Gastroesophageal sphincter (tissue), 4 donors: ENCODE data around the gene P2RX7. TPM values are rescaled to one million over a fixed set of nuclear protein-coding genes. Genes with fewer than 3 reads are reported as not detected.

Experiments
- ATAC-seq: fragments of 150-250 bp; one replicate; pipeline ENCODE4 v1.9.1; 2016; ENCODE audit warnings: mild to moderate bottlenecking, moderate library complexity
- H3K27ac ChIP-seq, 4 donors: fragments of 200-600 bp; sonication (generic) in 3 of 4; 1 replicate in 3 of 4; 2 replicates in 1 of 4; pipeline ENCODE4 v1.5.1; 2016 to 2019
- H3K27me3 ChIP-seq: fragments of 200-600 bp; sonication (generic); one replicate; pipeline ENCODE4 v1.5.1; 2019
- H3K36me3 ChIP-seq, 2 donors: fragments of 200-600 bp; sonication (generic); one replicate each; pipeline ENCODE4 v1.5.1; 2019; ENCODE audit warnings: control low read depth in 1 of 2
- H3K4me1 ChIP-seq, 3 donors: fragments of 200-600 bp; sonication (generic); 1 replicate in 2 of 3; 2 replicates in 1 of 3; pipeline ENCODE4 v1.5.1; 2016 to 2019; ENCODE audit warnings: control low read depth in 2 of 3
- H3K4me3 ChIP-seq, 2 donors: fragments of 200-600 bp; sonication (generic); one replicate each; pipeline ENCODE4 v1.5.1; 2019; ENCODE audit warnings: mild to moderate bottlenecking in 1 of 2, moderate library complexity in 1 of 2
- H3K9me3 ChIP-seq, 3 donors: fragments of 200-600 bp; sonication (generic); one replicate each; pipeline ENCODE4 v1.5.1; 2017 to 2019; ENCODE audit warnings: control low read depth in 2 of 3
- CTCF ChIP-seq, 4 experiments: fragments of 200-600 bp in 2 of 4; fragments of 450-650 bp in 2 of 4; sonication (generic) in 1 of 4; IDR thresholded peaks; one replicate each; pipeline ENCODE4 v1.5.1; 2017 to 2019; ENCODE audit warnings: antibody characterized with exemption in 4 of 4, mild to moderate bottlenecking in 2 of 4, moderate library complexity in 2 of 4
- EP300 ChIP-seq: sonication (generic); formaldehyde crosslinking; IDR thresholded peaks from one replicate; pipeline ENCODE4 v1.6.1; 2017; ENCODE audit warnings: antibody characterized with exemption, mild to moderate bottlenecking
- POLR2A ChIP-seq, 2 donors: fragments of 450-650 bp; IDR thresholded peaks; one replicate each; pipeline ENCODE4 v1.6.1; 2017; ENCODE audit warnings: antibody characterized with exemption in 2 of 2, mild to moderate bottlenecking in 2 of 2, moderate library complexity in 1 of 2
- POLR2AphosphoS5 ChIP-seq: sonication (generic); formaldehyde crosslinking; IDR thresholded peaks from one replicate; pipeline ENCODE4 v1.6.1; 2017; ENCODE audit warnings: antibody characterized with exemption
- WGBS, 2 donors: methylation state at CpG; one replicate each; pipeline ENCODE4 v1.1.5; 2018; ENCODE audit warnings: low coverage in 1 of 2; 5-methylcytosine and 5-hydroxymethylcytosine counted together
- total RNA-seq, 4 donors: library from RNA; depleted of rRNA; stranded (reverse); fragments of >200 nt; gene quantifications; one replicate each; pipeline ENCODE4 v1.1.0, GENCODE V29; 2016

Gene P2RX7
- total RNA-seq, 4 donors from 2014 or later: 2.0 to 3.3 (median 3.0) TPM

GRCh38 chr12:121096199-121096798 lies 36.4 kb upstream of the P2RX7 start:
- Histone ChIP-seq H3K4me3 (peak overlapping the region in 1 of 2 donors; percentile 39), H3K9me3 (peaks cover 0 to 11% (median 0%) of the 10 kb centered on the region in 3 donors), H3K27ac (no peak overlapping the region), H3K27me3 (peaks cover 26% of the 10 kb centered on the region), H3K36me3 (no peaks in the 10 kb centered on the region), H3K4me1 (peaks cover 0 to 13% (median 4%) of the 10 kb centered on the region in 3 donors)
- no peak for TF ChIP-seq EP300
- no peak for TF ChIP-seq POLR2AphosphoS5
- TF ChIP-seq CTCF (IDR thresholded peaks at IDR 0.05): no peak
- TF ChIP-seq POLR2A (IDR thresholded peaks at IDR 0.05): no peak
- WGBS, 2 donors: 39 to 46% methylated on average over 6 to 8 of the region's 11 CpGs
- peak; percentile 3 for ATAC-seq

GRCh38 chr12:121099779-121100178 lies 32.9 kb upstream of the P2RX7 start:
- no peak for ATAC-seq
- TF ChIP-seq EP300 (no peak), POLR2A (IDR thresholded peaks at IDR 0.05) (no peak), CTCF (IDR thresholded peaks at IDR 0.05) (no peak), POLR2AphosphoS5 (no peak)
- H3K4me3 ChIP-seq: no peak overlapping the region

GRCh38 chr12:121102307-121102706 lies 30.4 kb upstream of the P2RX7 start:
- no peaks in the 10 kb centered on the region for H3K36me3 ChIP-seq
- WGBS, 2 donors: 18 to 33% methylated on average over 1 of the region's 1 CpG
- no peak overlapping the region for H3K27ac ChIP-seq
- TF ChIP-seq EP300: no peak
- TF ChIP-seq POLR2AphosphoS5: no peak
- TF ChIP-seq POLR2A (IDR thresholded peaks at IDR 0.05): no peak
- TF ChIP-seq CTCF (IDR thresholded peaks at IDR 0.05): no peak
- peaks cover 0 to 11% (median 0%) of the 10 kb centered on the region in 3 donors for H3K9me3 ChIP-seq
- H3K4me3 ChIP-seq: no peak overlapping the region
- no peak for ATAC-seq
- H3K4me1 ChIP-seq: no peaks in the 10 kb centered on the region
- no peaks in the 10 kb centered on the region for H3K27me3 ChIP-seq

More at GRCh38 chr12:121099779-121100178, 32.9 kb upstream of the P2RX7 start:
- no peaks in the 10 kb centered on the region for H3K36me3 ChIP-seq
- H3K9me3 ChIP-seq: peaks cover 0 to 11% (median 0%) of the 10 kb centered on the region in 3 donors
- H3K4me1 ChIP-seq: peaks cover 0 to 13% (median 4%) of the 10 kb centered on the region in 3 donors
- no peak overlapping the region for H3K27ac ChIP-seq
- peaks cover 19% of the 10 kb centered on the region for H3K27me3 ChIP-seq

- Histone ChIP-seq H3K27me3 (no peaks in the 10 kb centered on the region), H3K36me3 (no peaks in the 10 kb centered on the region), H3K27ac (no peak overlapping the region), H3K4me1 (no peaks in the 10 kb centered on the region), H3K9me3 (no peaks in the 10 kb centered on the region), H3K4me3 (no peak overlapping the region)
- WGBS, 2 donors: 81% methylated on average over 3 of the region's 3 CpGs; no CpG with 5 or more reads in 1 of the 2 donors
- TF ChIP-seq POLR2AphosphoS5: no peak
- TF ChIP-seq CTCF (IDR thresholded peaks at IDR 0.05): no peak
- no peak for ATAC-seq
Measured at GRCh38 chr12:121107681-121108080, 25.0 kb upstream of the P2RX7 start.

- no peaks in the 10 kb centered on the region for H3K27me3 ChIP-seq
- no peak for TF ChIP-seq POLR2A (IDR thresholded peaks at IDR 0.05)
- TF ChIP-seq POLR2AphosphoS5: no peak
- TF ChIP-seq EP300: no peak
- TF ChIP-seq CTCF (IDR thresholded peaks at IDR 0.05): no peak
Measured at GRCh38 chr12:121108492-121108891, 24.2 kb upstream of the P2RX7 start.

More at GRCh38 chr12:121108492-121108891, 24.2 kb upstream of the P2RX7 start:
- H3K4me3 ChIP-seq: no peak overlapping the region
- no peak overlapping the region for H3K27ac ChIP-seq
- WGBS, 2 donors: 62 to 75% methylated on average over 4 to 5 of the region's 5 CpGs
- H3K9me3 ChIP-seq: no peaks in the 10 kb centered on the region
- H3K36me3 ChIP-seq: no peaks in the 10 kb centered on the region
- H3K4me1 ChIP-seq: no peaks in the 10 kb centered on the region
- ATAC-seq: no peak
